GM18870 (cell line): Measurements from ENCODE around the gene STK10.

ENCODE experiments used
- ATAC-seq: cut with Tn5 transposase; IDR thresholded peaks from one replicate; pipeline ENCODE4 v1.9.1; 2021; ENCODE audit warnings: moderate library complexity; ENCODE audit not compliant: unreplicated experiment

STK10 gene

GRCh38 chr5:171992305-171992704 is 195.7 kb downstream of the STK10 start:
- no peak for ATAC-seq
